CD14-positive monocyte (primary cell): ENCODE measurements around the gene OTUD7B. TPM values are rescaled to one million over a fixed set of nuclear protein-coding genes. Genes with fewer than 3 reads are reported as not detected.
A peak's percentile ranks its signal among the peaks of the same experiment; 100 is the strongest.
"Not testable (repeated sequence)": the region's sequence is repeated elsewhere in the genome, so short reads cannot be mapped to it uniquely, and the experiment has no call there.

Experiments used
- DNase-seq, 3 donors: peaks; one replicate each; pipeline ENCODE4 v3.0.0-alpha.2; 2011 to 2022
- H2AFZ ChIP-seq: 2 replicates; pipeline ENCODE4 v1.6.0; 2012; ENCODE audit warnings: mild to moderate bottlenecking, low read depth, low read length, inconsistent platforms; ENCODE audit not compliant: insufficient read depth, poor library complexity, severe bottlenecking
- H3K27ac ChIP-seq, 2 donors: 1 replicate in 1 of 2; 2 replicates in 1 of 2; pipeline ENCODE4 v1.5.1; 2012 to 2013; ENCODE audit warnings: low read length in 2 of 2, control low read depth in 1 of 2, inconsistent platforms in 1 of 2, low read depth in 1 of 2, mild to moderate bottlenecking in 1 of 2
- H3K27me3 ChIP-seq, 2 donors: one replicate each; pipeline versions ENCODE4 v1.6.0 to v1.6.1; 2011 to 2013; ENCODE audit warnings: low read length in 2 of 2; ENCODE audit not compliant: control insufficient read depth in 2 of 2, insufficient read depth in 2 of 2
- H3K36me3 ChIP-seq, 2 donors: replicated peaks in 1 of 2; 1 replicate in 1 of 2; 2 replicates in 1 of 2; pipeline versions ENCODE4 v1.5.1 to v1.6.1; 2012 to 2013; ENCODE audit warnings: low read length in 2 of 2, control low read depth in 1 of 2, inconsistent platforms in 1 of 2, mild to moderate bottlenecking in 1 of 2; ENCODE audit not compliant: insufficient read depth in 2 of 2, control insufficient read depth in 1 of 2
- H3K4me1 ChIP-seq, 2 donors: 1 replicate in 1 of 2; 2 replicates in 1 of 2; pipeline versions ENCODE4 v1.5.1 to v1.6.1; 2012 to 2013; ENCODE audit warnings: low read length in 2 of 2, control low read depth in 1 of 2, inconsistent platforms in 1 of 2, mild to moderate bottlenecking in 1 of 2, moderate library complexity in 1 of 2; ENCODE audit not compliant: insufficient read depth in 2 of 2, control insufficient read depth in 1 of 2
- H3K4me2 ChIP-seq: replicated peaks from 2 replicates; pipeline ENCODE3; 2012; ENCODE audit warnings: low read length, moderate library complexity, mild to moderate bottlenecking; ENCODE audit not compliant: poor library complexity, severe bottlenecking; ENCODE audit errors: extremely low read depth
- H3K4me3 ChIP-seq, 3 experiments: fragments of 200-600 bp in 1 of 3; sonication (generic) in 1 of 3; replicated peaks in 1 of 3; 1 replicate in 2 of 3; 2 replicates in 1 of 3; pipeline ENCODE4 v1.5.1; 2011 to 2013; ENCODE audit warnings: low read length in 3 of 3, mild to moderate bottlenecking in 3 of 3, control low read depth in 2 of 3, low read depth in 2 of 3, inconsistent platforms in 1 of 3, moderate library complexity in 1 of 3
- H3K79me2 ChIP-seq: 2 replicates; pipeline ENCODE4 v1.6.0; 2012; ENCODE audit warnings: mild to moderate bottlenecking, control low read depth, inconsistent platforms, low read length, moderate library complexity; ENCODE audit not compliant: insufficient read depth
- H3K9ac ChIP-seq: 2 replicates; pipeline ENCODE4 v1.6.0; 2017; ENCODE audit warnings: low read length, mild to moderate bottlenecking; ENCODE audit not compliant: insufficient read depth, poor library complexity, severe bottlenecking
- H3K9me3 ChIP-seq, 2 donors: replicated peaks in 1 of 2; 1 replicate in 1 of 2; 2 replicates in 1 of 2; pipeline versions ENCODE4 v1.5.1 to v1.6.1; 2012 to 2013; ENCODE audit warnings: low read length in 2 of 2, control low read depth in 1 of 2; ENCODE audit not compliant: control insufficient read depth in 1 of 2, insufficient read depth in 1 of 2
- H4K20me1 ChIP-seq: 2 replicates; pipeline ENCODE4 v1.6.0; 2012; ENCODE audit warnings: mild to moderate bottlenecking, low read length, control low read depth, moderate library complexity; ENCODE audit not compliant: insufficient read depth
- H3K27ac Mint-ChIP-seq, 7 donors: one replicate each; pipeline ENCODE4 v1.8.0; 2020; ENCODE audit warnings: mild to moderate bottlenecking in 7 of 7, mixed read lengths in 7 of 7, moderate library complexity in 6 of 7, inconsistent platforms in 2 of 7
- H3K27me3 Mint-ChIP-seq, 3 donors: one replicate each; pipeline ENCODE4 v1.8.0; 2021 to 2022; ENCODE audit warnings: low read depth in 3 of 3, mild to moderate bottlenecking in 3 of 3, mixed read lengths in 3 of 3, moderate library complexity in 3 of 3, inconsistent platforms in 1 of 3
- H3K36me3 Mint-ChIP-seq, 2 donors: one replicate each; pipeline ENCODE4 v1.8.0; 2020; ENCODE audit warnings: mixed read lengths in 2 of 2, inconsistent platforms in 1 of 2, mild to moderate bottlenecking in 1 of 2
- H3K4me1 Mint-ChIP-seq: one replicate; pipeline ENCODE4 v1.8.0; 2020; ENCODE audit warnings: mild to moderate bottlenecking, mixed read lengths
- H3K4me3 Mint-ChIP-seq, 2 donors: one replicate each; pipeline ENCODE4 v1.8.0; 2020; ENCODE audit warnings: mild to moderate bottlenecking in 2 of 2, mixed read lengths in 2 of 2, moderate library complexity in 1 of 2
- H3K9me3 Mint-ChIP-seq, 7 donors: one replicate each; pipeline ENCODE4 v1.8.0; 2020 to 2022; ENCODE audit warnings: mixed read lengths in 7 of 7, mild to moderate bottlenecking in 6 of 7, moderate library complexity in 6 of 7, inconsistent platforms in 2 of 7
- WGBS: methylation state at CpG from one replicate; pipeline ENCODE4 v1.1.5; 2013; ENCODE audit warnings: missing lambda C conversion rate; ENCODE audit not compliant: insufficient coverage; 5-methylcytosine and 5-hydroxymethylcytosine counted together
- intact Hi-C, 2 donors: fragments of 100-400 bp; cut with micrococcal nuclease; formaldehyde crosslinking; loops; one replicate each; pipeline versions ENCODE4 v1.15.0 to v1.15.1; 2023
- polyA plus RNA-seq, 3 donors: library from polyadenylated mRNA; depleted of rRNA in 1 of 3; unstranded in 2 of 3; stranded (reverse) in 1 of 3; fragments of 300-500 nt in 2 of 3; fragments of >200 nt in 1 of 3; fragmentation: Illumina TruSeq in 2 of 3; gene quantifications; 1 replicate in 2 of 3; 2 replicates in 1 of 3; pipeline ENCODE4 v1.2.3, GENCODE V29; 2012 to 2021
- TF ChIP-seq, protein P1 (sequence below): fragments of 200-600 bp; IDR thresholded peaks from one replicate; pipeline ENCODE4 v1.8.0; 2022; ENCODE audit warnings: antibody characterized with exemption, mild to moderate bottlenecking

Gene OTUD7B
- polyA plus RNA-seq, 3 donors: 0.03 TPM; not detected in 2

DNA sequence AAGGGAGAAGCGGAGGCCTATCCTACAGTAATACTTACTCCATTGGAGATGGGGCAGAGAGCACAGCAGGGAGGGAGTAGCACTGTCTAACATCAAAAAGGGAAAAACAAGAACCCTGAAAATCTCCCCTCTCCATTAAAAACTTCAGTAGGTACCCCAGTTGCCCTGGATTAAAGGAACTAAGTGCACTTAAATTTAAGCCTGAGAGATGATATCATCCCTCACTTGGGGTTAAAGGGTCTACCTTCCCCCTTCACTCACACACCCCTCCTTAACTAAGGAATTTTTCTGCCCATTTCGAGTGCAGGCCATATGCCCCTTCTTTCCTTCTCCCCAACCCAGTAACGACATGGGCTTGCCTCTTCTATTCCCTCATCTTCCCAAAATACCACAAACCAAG lies 70.1 kb downstream of the OTUD7B start:
- H3K27ac Mint-ChIP-seq: no peak overlapping the region
- H3K4me3 ChIP-seq: no peak overlapping the region
- peaks cover 1 to 3% of the 10 kb centered on the region in 2 donors for H3K36me3 Mint-ChIP-seq
- peaks cover 9 to 20% (median 10%) of the 10 kb centered on the region in 3 donors for H3K27me3 Mint-ChIP-seq
- peaks cover 41% of the 10 kb centered on the region for H3K4me1 Mint-ChIP-seq
- H3K9me3 Mint-ChIP-seq: peaks cover 0 to 2% (median 0%) of the 10 kb centered on the region in 7 donors
- TF ChIP-seq, protein P1, sequence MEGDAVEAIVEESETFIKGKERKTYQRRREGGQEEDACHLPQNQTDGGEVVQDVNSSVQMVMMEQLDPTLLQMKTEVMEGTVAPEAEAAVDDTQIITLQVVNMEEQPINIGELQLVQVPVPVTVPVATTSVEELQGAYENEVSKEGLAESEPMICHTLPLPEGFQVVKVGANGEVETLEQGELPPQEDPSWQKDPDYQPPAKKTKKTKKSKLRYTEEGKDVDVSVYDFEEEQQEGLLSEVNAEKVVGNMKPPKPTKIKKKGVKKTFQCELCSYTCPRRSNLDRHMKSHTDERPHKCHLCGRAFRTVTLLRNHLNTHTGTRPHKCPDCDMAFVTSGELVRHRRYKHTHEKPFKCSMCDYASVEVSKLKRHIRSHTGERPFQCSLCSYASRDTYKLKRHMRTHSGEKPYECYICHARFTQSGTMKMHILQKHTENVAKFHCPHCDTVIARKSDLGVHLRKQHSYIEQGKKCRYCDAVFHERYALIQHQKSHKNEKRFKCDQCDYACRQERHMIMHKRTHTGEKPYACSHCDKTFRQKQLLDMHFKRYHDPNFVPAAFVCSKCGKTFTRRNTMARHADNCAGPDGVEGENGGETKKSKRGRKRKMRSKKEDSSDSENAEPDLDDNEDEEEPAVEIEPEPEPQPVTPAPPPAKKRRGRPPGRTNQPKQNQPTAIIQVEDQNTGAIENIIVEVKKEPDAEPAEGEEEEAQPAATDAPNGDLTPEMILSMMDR: no peak
- H4K20me1 ChIP-seq: no peaks in the 10 kb centered on the region
- H3K27me3 ChIP-seq: peaks cover 0 to 7% of the 10 kb centered on the region in 2 donors
- no peaks in the 10 kb centered on the region for H3K79me2 ChIP-seq
- no peaks in the 10 kb centered on the region for H3K9me3 ChIP-seq
- intact Hi-C loops: no loop called here
- H3K4me3 Mint-ChIP-seq: no peak overlapping the region
- H3K27ac ChIP-seq: no peak overlapping the region
- H2AFZ ChIP-seq: no peak overlapping the region
- H3K36me3 ChIP-seq: no peaks in the 10 kb centered on the region
- no peak for DNase-seq
- no peak overlapping the region for H3K4me2 ChIP-seq
- WGBS: 100% methylated on average over 2 of the region's 3 CpGs
- H3K4me1 ChIP-seq: peaks cover 33 to 44% of the 10 kb centered on the region in 2 donors
- H3K9ac ChIP-seq: no peak overlapping the region

DNA sequence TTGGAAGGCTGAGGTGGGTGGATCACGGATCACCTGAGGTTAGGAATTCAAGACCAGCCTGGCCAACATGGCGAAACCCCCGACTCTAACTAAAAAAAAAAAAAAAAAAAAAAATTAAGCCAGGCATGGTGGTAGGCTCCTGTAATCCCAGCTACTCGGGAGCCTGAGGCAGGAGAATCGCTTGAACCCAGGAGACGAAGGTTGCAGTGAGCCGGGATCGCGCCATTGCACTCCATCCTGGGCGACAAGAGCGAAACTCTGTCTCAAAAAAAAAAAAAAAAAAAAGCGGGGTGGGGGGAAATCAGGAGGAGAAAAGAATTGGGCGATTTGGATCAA lies 71.9 kb downstream of the OTUD7B start:
- Mint-ChIP-seq H3K4me3 (peak overlapping the region in 1 of 2 donors; percentile 55), H3K27ac (peak overlapping the region in 6 of 7 donors; percentile 84 to 95 (median 92)), H3K4me1 (peaks cover 53% of the 10 kb centered on the region)
- Histone ChIP-seq H3K4me2 (peak overlapping the region; percentile 41), H3K27ac (peak overlapping the region; percentile 22 to 51), H3K4me3 (peak overlapping the region in 1 of 3 experiments; percentile 31), H3K4me1 (peaks cover 33 to 55% of the 10 kb centered on the region in 2 donors), H2AFZ (peak overlapping the region; percentile 18)
- not testable (repeated sequence) for H4K20me1 ChIP-seq, H3K27me3 Mint-ChIP-seq, H3K9me3 ChIP-seq, H3K36me3 Mint-ChIP-seq, H3K36me3 ChIP-seq, H3K9me3 Mint-ChIP-seq, H3K9ac ChIP-seq, DNase-seq, H3K79me2 ChIP-seq, H3K27me3 ChIP-seq
- WGBS: no CpG with 5 or more reads among the region's 13 CpGs
- intact Hi-C loops: loop anchor here in 1 of 2 donors (5.0 to 10.0 kb wide), 3 partner anchors 41 to 246 kb away; partner anchors contain the start of gene BOLA1
